Neural cell (in vitro differentiated cells): ENCODE measurements around the gene DSCAM. TPM values are rescaled to one million over a fixed set of nuclear protein-coding genes. Genes with fewer than 3 reads are reported as not detected.

Source experiments
- H2AFZ ChIP-seq: fragments of 200-600, 300-800 bp; sonication (generic), shearing (Covaris generic); 2 replicates; pipeline ENCODE4 v1.6.0; 2014; ENCODE audit warnings: low read depth, mild to moderate bottlenecking, antibody characterized with exemption, low read length, moderate library complexity
- H3F3A ChIP-seq: fragments of 200-600 bp; shearing (Covaris generic); 2 replicates; pipeline ENCODE4 v1.6.1; 2016; ENCODE audit warnings: mild to moderate bottlenecking, moderate library complexity, mixed read lengths, antibody characterized with exemption, low read length; ENCODE audit not compliant: insufficient read depth, poor library complexity, severe bottlenecking
- H3K27ac ChIP-seq: fragments of 200-600, 300-800 bp; sonication (generic), shearing (Covaris generic); 2 replicates; pipeline ENCODE4 v1.5.1; 2014; ENCODE audit warnings: mild to moderate bottlenecking, low read length, moderate library complexity
- H3K27me3 ChIP-seq: fragments of 300-800, 200-600 bp; sonication (generic), shearing (Covaris generic); 2 replicates; pipeline ENCODE4 v1.6.0; 2014; ENCODE audit warnings: mild to moderate bottlenecking, low read depth, low read length, moderate library complexity; ENCODE audit not compliant: insufficient read depth
- H3K36me3 ChIP-seq: fragments of 300-800, 200-600 bp; sonication (generic), shearing (Covaris generic); 2 replicates; pipeline ENCODE4 v1.5.1; 2014; ENCODE audit warnings: mild to moderate bottlenecking, antibody characterized with exemption, low read length, moderate library complexity; ENCODE audit not compliant: insufficient read depth
- H3K4me2 ChIP-seq: fragments of 300-800, 200-600 bp; sonication (generic), shearing (Covaris generic); 2 replicates; pipeline ENCODE4 v1.6.0; 2014; ENCODE audit warnings: mild to moderate bottlenecking, low read length
- H3K4me3 ChIP-seq: fragments of 300-800, 200-600 bp; sonication (generic), shearing (Covaris generic); 2 replicates; pipeline ENCODE4 v1.5.1; 2014; ENCODE audit warnings: mild to moderate bottlenecking, low read length, moderate library complexity
- H3K79me2 ChIP-seq: fragments of 200-600 bp; shearing (Covaris generic); replicated peaks from 2 replicates; pipeline ENCODE4 v1.6.0; 2014; ENCODE audit warnings: mild to moderate bottlenecking, low read length, moderate library complexity; ENCODE audit not compliant: insufficient read depth
- H3K9ac ChIP-seq: fragments of 300-800, 200-600 bp; sonication (generic), shearing (Covaris generic); 2 replicates; pipeline ENCODE4 v1.6.1; 2016; ENCODE audit warnings: mild to moderate bottlenecking, low read length, mixed read lengths
- H3K9me2 ChIP-seq: fragments of 200-600 bp; shearing (Covaris generic); 2 replicates; pipeline ENCODE4 v1.6.1; 2016; ENCODE audit warnings: mild to moderate bottlenecking, low read length, mixed read lengths; ENCODE audit not compliant: insufficient read depth
- H3K9me3 ChIP-seq: fragments of 200-600, 300-800 bp; sonication (generic), shearing (Covaris generic); 2 replicates; pipeline ENCODE4 v1.6.1; 2016; ENCODE audit warnings: mild to moderate bottlenecking, mixed run types, low read length, moderate library complexity, mixed read lengths
- H4K20me1 ChIP-seq: fragments of 200-600 bp; shearing (Covaris generic); 2 replicates; pipeline ENCODE4 v1.6.1; 2016; ENCODE audit warnings: mild to moderate bottlenecking, mixed run types; ENCODE audit not compliant: insufficient read depth
- CTCF ChIP-seq: fragments of 450-650 bp; IDR thresholded peaks from 2 replicates; pipeline ENCODE4 v1.5.1; 2014; ENCODE audit warnings: antibody characterized with exemption, mild to moderate bottlenecking, moderate library complexity; ENCODE audit not compliant: poor library complexity, severe bottlenecking
- EP300 ChIP-seq: fragments of 450-650 bp; conservative IDR thresholded peaks from 2 replicates; pipeline ENCODE4 v1.6.1; 2014; ENCODE audit warnings: antibody characterized with exemption, mild to moderate bottlenecking, moderate library complexity; ENCODE audit not compliant: poor library complexity, severe bottlenecking
- EZH2 ChIP-seq: fragments of 200-600, 300-800 bp; shearing (Covaris generic), sonication (generic); IDR thresholded peaks from 2 replicates; pipeline ENCODE4 v1.6.1; 2014; ENCODE audit warnings: antibody characterized with exemption, low read length, borderline replicate concordance, mild to moderate bottlenecking; ENCODE audit not compliant: insufficient read depth, poor library complexity, severe bottlenecking
- MXI1 ChIP-seq: fragments of 450-650 bp; conservative IDR thresholded peaks from 2 replicates; pipeline ENCODE4 v1.6.1; 2014; ENCODE audit warnings: antibody characterized with exemption, mild to moderate bottlenecking; ENCODE audit not compliant: poor library complexity, severe bottlenecking
- POLR2AphosphoS5 ChIP-seq: IDR thresholded peaks from 2 replicates; pipeline ENCODE4 v1.6.1; 2012
- RAD21 ChIP-seq: fragments of 450-650 bp; conservative IDR thresholded peaks from 2 replicates; pipeline ENCODE4 v1.6.1; 2014; ENCODE audit warnings: antibody characterized with exemption, mild to moderate bottlenecking, moderate library complexity
- REST ChIP-seq: IDR thresholded peaks from 2 replicates; pipeline ENCODE4 v1.6.1; 2012; ENCODE audit warnings: borderline replicate concordance
- SMC3 ChIP-seq: fragments of 450-650 bp; conservative IDR thresholded peaks from 2 replicates; pipeline ENCODE4 v1.6.1; 2014; ENCODE audit warnings: antibody characterized with exemption, mild to moderate bottlenecking, moderate library complexity; ENCODE audit not compliant: poor library complexity
- TAF1 ChIP-seq: IDR thresholded peaks from 2 replicates; pipeline ENCODE4 v1.6.1; 2012; ENCODE audit warnings: low read depth
- polyA plus RNA-seq: library from polyadenylated mRNA; depleted of rRNA; stranded (reverse); fragments of >200 nt; gene quantifications from 2 replicates; pipeline ENCODE4 v1.2.3, GENCODE V29; 2014

DSCAM gene
- polyA plus RNA-seq, 1 donor from 2014 or later, result 5.3 TPM

GRCh38 chr21:40595806-40596205 is 251.2 kb downstream of the DSCAM start:
- no peaks in the 10 kb centered on the region for H3K9me2 ChIP-seq
- no peak for TF ChIP-seq REST
- no peak for TF ChIP-seq TAF1
- no peak for TF ChIP-seq EZH2
- TF ChIP-seq CTCF, result no peak
- no peak for TF ChIP-seq RAD21
- no peak for TF ChIP-seq SMC3
- TF ChIP-seq EP300, result no peak
- no peak for TF ChIP-seq POLR2AphosphoS5
- no peak for TF ChIP-seq MXI1
- H3K27me3 ChIP-seq, result no peaks in the 10 kb centered on the region
- no peak overlapping the region for H3K4me3 ChIP-seq
- no peak overlapping the region for H3K4me2 ChIP-seq
- H3K9me3 ChIP-seq, result no peaks in the 10 kb centered on the region
- H2AFZ ChIP-seq, result no peak overlapping the region
- H3K79me2 ChIP-seq, result no peaks in the 10 kb centered on the region
- no peak overlapping the region for H3K9ac ChIP-seq
- no peak overlapping the region for H3K27ac ChIP-seq
- no peaks in the 10 kb centered on the region for H3K36me3 ChIP-seq
- H4K20me1 ChIP-seq, result no peaks in the 10 kb centered on the region
- no peaks in the 10 kb centered on the region for H3F3A ChIP-seq

GRCh38 chr21:40587736-40588346 is 259.1 kb downstream of the DSCAM start:
- Histone ChIP-seq H2AFZ (no peak overlapping the region), H3K4me3 (no peak overlapping the region), H3K79me2 (no peaks in the 10 kb centered on the region), H3K27me3 (no peaks in the 10 kb centered on the region), H3K9me2 (no peaks in the 10 kb centered on the region), H3K9ac (no peak overlapping the region), H3K36me3 (no peaks in the 10 kb centered on the region), H3K27ac (no peak overlapping the region), H4K20me1 (no peaks in the 10 kb centered on the region), H3K4me2 (no peak overlapping the region), H3K9me3 (peaks cover 3% of the 10 kb centered on the region), H3F3A (no peaks in the 10 kb centered on the region)
- TF ChIP-seq EZH2 (no peak), CTCF (no peak), REST (no peak), POLR2AphosphoS5 (no peak)
